Myocyte (in vitro differentiated cells): ENCODE results near the gene SERPING1. TPM values are rescaled to one million over a fixed set of nuclear protein-coding genes. Genes with fewer than 3 reads are reported as not detected.
"Not testable (repeated sequence)": the region's sequence is repeated elsewhere in the genome, so short reads cannot be mapped to it uniquely, and the experiment has no call there.

Source experiments
- DNase-seq: peaks from one replicate; pipeline ENCODE4 v3.0.0-alpha.2; 2012; ENCODE audit warnings: low read depth
- microRNA counts: library from miRNA; unstranded; fragments of <30 nt; microRNA quantifications from one replicate; lab custom pipeline; 2016
- microRNA-seq: library from miRNA; unstranded; fragments of <30 nt; microRNA quantifications from one replicate; pipeline ENCODE4, GENCODE V29; 2016
- total RNA-seq: library from RNA; depleted of rRNA; stranded (reverse); fragments of >200 nt; gene quantifications from 2 replicates; pipeline ENCODE4 v1.2.3, GENCODE V29; 2014

Gene SERPING1
- total RNA-seq, 1 donor from 2014 or later: 4.1 TPM

- DNase-seq: not testable (repeated sequence)
These were observed 54.7 kb downstream of the SERPING1 start for GRCh38 chr11:57652230-57652629.

DNA sequence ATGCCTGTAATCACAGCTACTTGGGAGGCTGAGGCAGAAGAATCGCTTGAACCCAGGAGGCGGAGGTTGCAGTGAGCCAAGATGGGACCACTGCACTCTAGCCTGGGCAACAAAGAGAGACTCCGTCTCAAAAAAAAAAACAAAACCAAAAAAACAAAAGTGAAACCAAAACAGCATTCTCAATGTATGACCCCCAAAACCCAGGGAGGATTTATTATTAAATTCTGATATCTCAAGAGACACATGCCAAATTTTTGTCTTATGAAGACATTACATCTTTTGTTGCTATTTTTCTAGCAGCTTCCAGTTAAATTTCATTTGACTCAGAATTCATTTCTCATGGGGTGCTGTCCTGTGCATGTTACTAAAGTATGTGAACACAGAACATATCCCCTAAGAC lies 55.2 kb downstream of the SERPING1 start:
- no peak for DNase-seq

DNA sequence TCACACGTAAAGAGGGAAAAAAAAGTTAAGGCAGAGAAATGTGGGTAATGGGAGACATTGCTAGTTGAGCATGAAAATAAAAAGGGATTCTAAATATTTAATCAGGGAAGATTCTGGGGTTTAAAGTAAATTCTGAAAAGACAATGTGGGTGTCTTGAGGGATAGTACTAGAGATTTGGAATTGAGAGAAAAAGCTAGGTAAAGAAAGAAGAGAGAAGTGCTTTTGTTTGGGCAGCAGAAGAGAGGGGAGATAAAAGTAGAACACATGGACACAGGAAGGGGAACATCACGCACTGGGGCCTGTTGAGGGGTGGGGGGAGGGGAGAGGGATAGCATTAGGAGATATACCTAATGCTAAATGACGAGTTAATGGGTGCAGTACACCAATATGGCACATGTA lies 55.7 kb downstream of the SERPING1 start:
- DNase-seq: no peak

- DNase-seq: no peak
These were observed 59.4 kb downstream of the SERPING1 start for GRCh38 chr11:57656885-57657193.

DNA sequence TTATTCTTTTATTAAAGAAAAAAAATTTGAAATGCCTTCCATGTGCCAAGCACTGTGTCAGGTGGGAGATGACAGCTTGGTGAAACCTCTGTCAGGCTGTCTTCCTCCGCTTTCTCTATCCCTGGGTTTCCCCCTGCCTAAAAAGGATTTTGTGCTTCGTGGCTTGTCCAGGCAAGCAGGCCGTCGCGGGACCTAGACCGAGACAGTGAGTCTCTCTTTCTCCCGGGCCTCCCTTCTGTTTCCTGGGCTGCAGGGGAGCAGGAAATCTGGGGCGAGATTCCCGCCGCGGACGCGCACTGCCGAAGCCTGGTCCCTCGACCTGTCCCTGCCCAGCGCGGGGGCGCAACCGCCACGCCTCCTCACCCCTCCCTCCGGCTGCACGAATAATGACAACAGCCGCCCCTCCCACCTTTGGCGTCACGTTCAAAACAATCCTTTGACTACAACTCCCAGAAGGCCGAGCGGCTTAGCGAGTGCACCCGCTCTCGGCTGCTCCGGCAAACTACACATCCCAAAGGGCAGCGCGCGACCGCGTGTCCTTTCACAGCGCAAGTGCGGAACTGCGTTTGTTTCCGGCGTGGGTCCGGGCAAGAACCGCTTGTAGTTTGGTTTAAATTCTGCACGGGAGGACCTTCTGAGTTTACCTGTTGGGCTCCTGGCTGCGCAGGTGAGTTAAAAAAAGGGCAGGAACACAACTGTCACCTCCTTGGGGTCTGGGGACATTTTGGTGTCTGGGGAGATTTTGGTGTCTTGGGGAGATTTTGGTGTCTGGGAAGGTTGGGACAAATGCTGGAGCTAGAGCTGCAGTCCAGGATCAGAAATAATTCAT lies 59.9 kb downstream of the SERPING1 start, which contains the start of gene CLP1:
Gene CLP1 (plus strand): TSS at position 569 of the 829 bp plus-strand sequence. CDS start 1,715 bp downstream, outside the sequence.
- DNase-seq: peak; percentile 99

DNA sequence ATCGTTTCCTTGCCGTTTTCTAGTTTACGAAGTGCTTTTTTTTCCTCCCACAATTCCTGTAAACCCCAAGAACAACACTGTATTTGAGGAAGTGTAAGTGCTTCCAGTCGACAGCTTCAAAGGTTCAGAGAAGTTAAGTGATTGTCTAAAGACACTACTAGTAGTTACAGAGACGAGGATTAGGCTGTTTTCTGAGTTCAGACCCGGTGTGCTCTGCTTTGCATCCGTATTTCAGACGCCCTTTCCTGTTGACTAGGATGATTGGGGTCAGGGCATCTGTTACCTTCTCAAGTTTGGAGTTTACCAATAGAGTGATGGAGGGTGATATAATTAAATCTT lies 60.5 kb downstream of the SERPING1 start:
- DNase-seq: no peak

GRCh38 chr11:57659669-57660068 lies 62.2 kb downstream of the SERPING1 start:
- DNase-seq: no peak

GRCh38 chr11:57662893-57663292 lies 65.4 kb downstream of the SERPING1 start:
- no peak for DNase-seq

- DNase-seq: no peak
These were observed 66.5 kb downstream of the SERPING1 start for GRCh38 chr11:57663975-57664374.

MicroRNA genes within 50 kb of the gene (microRNA counts, 767-probe panel; counts per million panel counts)
- microRNA hsa-miR-130a-3p (lab: Ali Mortazavi, UCI): 14,742 counts per million, percentile 84 among the panel's probes with 10 or more counts

Small RNA genes lying within 50 kb of the gene (microRNA-seq; reads per million reads assigned to microRNA genes)
- 10,614 reads per million, percentile 96 among the genes with 10 or more reads in this experiment for gene MIR130A

Other genes with a start within 250 kb of the SERPING1 start
- gene PRG3, start 216.5 kb upstream of the SERPING1 start, total RNA-seq: not detected in 2 replicates
- not detected in 2 replicates for gene PRG2, start 207.0 kb upstream of the SERPING1 start, total RNA-seq
- 21.6 and 21.9 TPM in 2 replicates for gene SLC43A3, start 170.6 kb upstream of the SERPING1 start, total RNA-seq
- 0.53 and 0.94 TPM in 2 replicates for gene RTN4RL2, start 137.2 kb upstream of the SERPING1 start, total RNA-seq
- 9.1 and 11.0 TPM in 2 replicates for gene SLC43A1, start 82.0 kb upstream of the SERPING1 start, total RNA-seq
- 24.0 and 31.2 TPM in 2 replicates for gene TIMM10, start 66.9 kb upstream of the SERPING1 start, total RNA-seq
- gene SMTNL1, start 60.1 kb upstream of the SERPING1 start, total RNA-seq: 0.16 and 0.21 TPM in 2 replicates
- gene UBE2L6, start 30.0 kb upstream of the SERPING1 start, total RNA-seq: 31.1 and 36.8 TPM in 2 replicates
- 1.2 and 2.2 TPM in 2 replicates for gene YPEL4, start 52.2 kb downstream of the SERPING1 start, total RNA-seq
- 12.3 and 14.3 TPM in 2 replicates for gene CLP1, start 60.1 kb downstream of the SERPING1 start, total RNA-seq
- gene ZDHHC5, start 70.4 kb downstream of the SERPING1 start, total RNA-seq: 42.8 and 47.4 TPM in 2 replicates
- gene MED19, start 114.5 kb downstream of the SERPING1 start, total RNA-seq: 24.2 and 31.8 TPM in 2 replicates
- 61.8 and 76.4 TPM in 2 replicates for gene TMX2, start 114.9 kb downstream of the SERPING1 start, total RNA-seq
- gene SELENOH, start 143.8 kb downstream of the SERPING1 start, total RNA-seq: 162 and 192 TPM in 2 replicates
- gene BTBD18, start 154.1 kb downstream of the SERPING1 start, total RNA-seq: not detected in 2 replicates
- 98.3 and 99.4 TPM in 2 replicates for gene CTNND1, start 164.1 kb downstream of the SERPING1 start, total RNA-seq